Measurements from ENCODE around the gene MAGEA8.

GRCh38 chrX:149848855-149849254 lies 32.1 kb upstream of the MAGEA8 start:
- TF ChIP-seq CTCF (IDR thresholded peaks at IDR 0.05; ENCODE audit: insufficient read depth, low read length, poor library complexity, severe bottlenecking) (no peak), EZH2phosphoT487 (conservative IDR thresholded peaks at IDR 0.05; ENCODE audit: low read length) (no peak)
